Mammary epithelial cell (primary cell): Measurements from ENCODE around the gene GALNT13.

Experiments used
- CTCF ChIP-seq, 2 donors: IDR thresholded peaks in 1 of 2; conservative IDR thresholded peaks in 1 of 2; 2 replicates each; pipeline ENCODE4 v1.5.1; 2011 to 2012; ENCODE audit warnings: inconsistent platforms in 2 of 2, low read length in 2 of 2, mild to moderate bottlenecking in 2 of 2, control low read depth in 1 of 2, low read depth in 1 of 2; ENCODE audit not compliant: insufficient read depth in 1 of 2; ENCODE audit errors: extremely low read depth in 1 of 2
- EZH2 ChIP-seq: IDR thresholded peaks from 2 replicates; pipeline ENCODE4 v1.6.1; 2012; ENCODE audit warnings: low read length, inconsistent platforms, borderline replicate concordance

- TF ChIP-seq CTCF (conservative IDR thresholded peaks at IDR 0.05 in 1 of 2, IDR thresholded peaks at IDR 0.05 in 1 of 2; ENCODE audit: extremely low read depth in 1 of 2, insufficient read depth in 1 of 2, low read depth in 1 of 2, low read length in 2 of 2) (no peak), EZH2 (no peak)
Observed at GRCh38 chr2:153886833-153887232, 15.1 kb downstream of the GALNT13 start.
